Activated T-cell treated with anti-CD3 and anti-CD28 coated beads for 1 hour (primary cell): ENCODE data around the gene PSMA3.
"Not testable (repeated sequence)": the region's sequence is repeated elsewhere in the genome, so short reads cannot be mapped to it uniquely, and the experiment has no call there.

ENCODE experiments used
- DNase-seq: peaks from one replicate; pipeline ENCODE4 v3.0.0-alpha.2; 2020; ENCODE audit warnings: low read depth

PSMA3 gene

DNA sequence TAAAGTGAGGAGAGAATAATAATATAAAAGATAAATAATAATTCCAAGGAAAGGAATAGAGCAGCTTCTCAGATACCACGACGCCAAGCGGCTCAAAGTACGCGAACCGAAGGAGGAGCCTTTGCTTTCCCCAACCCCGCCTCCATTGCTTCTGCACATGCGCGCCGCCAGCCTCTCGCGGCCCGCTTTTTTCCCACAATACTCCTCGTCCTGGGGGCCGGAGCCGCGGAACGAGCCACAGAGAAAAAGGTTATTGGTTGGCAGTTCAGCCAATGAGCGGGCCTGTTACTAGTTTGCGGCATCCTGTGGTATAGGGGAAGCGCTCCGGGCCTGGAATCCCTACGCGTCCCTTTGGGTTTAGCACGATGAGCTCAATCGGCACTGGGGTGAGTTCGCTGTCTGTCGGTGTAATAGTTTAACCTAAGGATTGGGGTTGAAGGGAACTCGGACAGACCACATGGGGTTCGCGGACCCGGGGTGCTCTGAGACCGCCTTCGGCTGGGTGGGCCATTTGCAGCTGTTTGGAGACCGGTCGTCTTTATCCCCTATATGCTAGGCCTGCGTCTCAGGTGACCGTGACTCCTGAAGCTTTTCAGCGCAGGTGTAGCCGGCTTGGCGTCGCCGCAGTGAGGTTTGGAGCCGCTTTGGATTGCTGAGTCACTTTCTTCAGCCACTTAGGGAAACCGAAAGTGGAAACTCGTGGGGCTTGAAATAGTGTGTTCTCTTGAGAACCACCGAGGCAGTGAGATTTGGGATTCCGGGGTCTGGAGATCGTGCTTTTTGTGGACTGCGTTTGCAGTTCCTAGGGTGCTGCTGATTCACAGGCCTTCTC is at the start of gene PSMA3:
Gene PSMA3 (plus strand): TSS at position 288 of the 832 bp plus-strand sequence. CDS start 78 bp downstream, at position 366.
- DNase-seq: peak; percentile 96

DNA sequence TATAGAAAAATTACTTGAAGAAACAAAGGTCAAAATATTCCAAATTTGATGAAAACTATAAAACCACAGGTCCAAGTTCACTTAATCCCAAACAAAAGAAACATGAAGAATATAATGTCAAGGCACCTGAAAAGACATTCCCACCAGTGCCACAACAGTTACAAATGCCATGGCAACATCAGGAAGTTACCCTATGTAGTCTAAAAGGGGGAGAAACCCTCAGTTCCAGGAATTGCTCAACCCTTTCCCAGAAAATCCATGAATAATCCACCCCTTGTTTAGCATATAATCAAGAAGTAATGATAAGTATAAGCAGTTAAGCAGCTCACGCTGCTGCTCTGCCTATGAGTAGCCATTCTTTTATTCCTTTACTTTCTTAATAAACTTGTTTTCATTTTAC is 48.4 kb upstream of the PSMA3 start:
- no peak for DNase-seq

DNA sequence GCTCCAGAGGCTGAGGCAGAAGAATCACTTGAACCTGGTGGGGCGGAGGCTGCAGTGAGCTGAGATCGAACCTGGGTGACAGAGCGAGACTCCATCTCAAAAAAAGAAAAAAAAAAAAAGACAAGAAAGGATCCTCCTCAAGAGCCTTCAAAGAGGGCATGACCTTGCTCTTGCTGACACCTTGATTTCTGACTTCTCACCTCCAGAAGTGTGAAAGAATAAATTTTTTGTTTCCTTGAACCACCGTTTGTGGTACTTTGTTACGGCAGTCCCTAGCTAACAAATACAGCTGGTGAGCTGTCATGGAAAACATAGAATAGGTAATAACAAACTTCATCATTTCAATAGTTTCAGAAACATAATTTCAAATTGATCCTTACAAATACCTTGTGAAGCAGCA is 46.6 kb upstream of the PSMA3 start:
- no peak for DNase-seq

DNA sequence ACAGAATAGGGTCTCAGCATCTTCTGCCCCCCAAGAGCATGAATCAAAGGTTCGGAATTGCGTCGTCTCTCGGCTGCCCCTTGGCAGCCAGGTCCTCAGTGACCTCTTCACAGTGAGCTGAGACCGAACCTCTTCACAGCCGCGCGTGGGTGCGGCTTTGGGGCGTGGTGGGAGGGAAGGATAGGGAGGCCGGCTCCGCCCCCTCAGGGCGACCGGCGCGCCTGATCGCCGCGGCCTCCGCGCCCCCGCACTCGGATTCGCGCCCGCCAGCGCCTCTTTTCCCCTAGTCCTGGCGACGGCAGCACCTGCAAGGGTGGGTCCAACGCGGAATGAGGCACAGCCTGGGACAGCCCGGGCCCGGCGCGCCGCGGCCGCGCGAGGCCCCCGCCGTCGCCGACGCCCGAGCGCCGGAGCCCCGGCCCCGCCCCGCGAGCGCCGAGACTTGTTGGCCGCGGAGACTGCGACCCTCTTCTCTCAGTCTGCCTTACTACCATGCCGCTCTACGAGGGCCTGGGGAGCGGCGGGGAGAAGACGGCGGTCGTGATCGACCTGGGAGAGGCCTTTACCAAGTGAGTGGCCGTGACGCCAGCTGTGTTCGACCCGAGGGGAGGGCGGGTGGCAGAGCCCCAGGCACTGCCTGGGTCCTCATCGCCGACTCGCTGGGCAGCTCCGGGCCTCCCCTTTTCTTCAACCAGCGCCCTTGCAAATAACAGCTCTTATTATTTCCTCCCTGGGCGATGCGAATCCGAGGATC is 44.7 kb upstream of the PSMA3 start, which contains the start of gene ACTR10:
Gene ACTR10 (plus strand): TSS at position 424 of the 754 bp plus-strand sequence. CDS start 69 bp downstream, at position 493.
- peak; percentile 79 for DNase-seq

DNA sequence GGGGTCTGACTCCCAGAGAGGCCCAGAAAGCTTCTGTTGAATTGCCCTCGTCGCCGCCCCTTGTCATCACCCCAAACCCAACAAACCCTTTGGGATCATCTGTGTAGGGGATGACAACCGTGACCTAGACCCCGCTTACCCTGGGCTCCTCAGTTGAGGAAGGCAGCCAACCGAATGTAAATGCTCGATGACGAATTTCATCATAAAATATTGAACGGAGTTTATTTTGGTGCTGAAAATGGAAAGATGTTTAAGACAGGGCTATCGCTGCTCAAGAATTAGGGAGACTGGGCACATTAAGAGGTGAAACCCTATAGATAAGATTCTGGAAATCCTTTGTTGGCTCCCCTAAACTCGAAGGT is 44.2 kb upstream of the PSMA3 start:
- no peak for DNase-seq

DNA sequence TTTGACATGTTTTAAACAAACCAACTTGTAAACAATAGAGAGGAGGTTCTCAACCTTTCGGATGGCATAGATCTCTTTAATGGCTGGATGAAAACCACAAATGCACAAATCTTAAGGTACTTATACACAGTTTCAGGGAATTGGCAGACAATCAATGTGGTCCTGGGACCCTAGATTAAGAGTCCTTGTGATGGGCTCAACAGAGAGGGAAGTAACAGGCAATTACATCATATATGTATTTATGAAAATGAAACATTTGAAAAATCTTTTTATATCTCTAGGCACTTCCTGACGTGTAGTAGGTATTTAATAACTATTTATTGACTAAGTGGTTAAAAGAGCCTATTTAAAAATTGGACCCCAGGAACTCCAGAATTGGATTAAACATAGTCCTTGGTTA is 43.8 kb upstream of the PSMA3 start:
- DNase-seq: no peak

DNA sequence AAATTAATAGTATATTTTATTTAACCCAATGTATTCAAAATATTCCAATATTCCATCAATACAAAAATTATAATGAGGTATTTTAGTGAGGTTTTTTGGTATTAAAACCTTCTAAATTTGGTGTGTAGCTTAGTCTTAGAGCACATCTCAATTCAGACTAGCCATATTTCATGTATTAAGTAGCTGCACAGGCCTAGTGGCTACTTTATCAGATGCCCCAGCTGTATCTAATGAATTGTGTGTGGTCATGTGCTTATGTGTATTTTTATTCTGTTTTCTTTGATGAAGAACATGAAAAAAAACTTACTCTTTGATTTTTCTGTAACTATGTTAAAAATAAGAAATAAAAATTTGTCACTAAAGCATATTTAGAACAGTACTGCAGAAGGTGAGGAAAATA is 31.5 kb upstream of the PSMA3 start:
- no peak for DNase-seq

DNA sequence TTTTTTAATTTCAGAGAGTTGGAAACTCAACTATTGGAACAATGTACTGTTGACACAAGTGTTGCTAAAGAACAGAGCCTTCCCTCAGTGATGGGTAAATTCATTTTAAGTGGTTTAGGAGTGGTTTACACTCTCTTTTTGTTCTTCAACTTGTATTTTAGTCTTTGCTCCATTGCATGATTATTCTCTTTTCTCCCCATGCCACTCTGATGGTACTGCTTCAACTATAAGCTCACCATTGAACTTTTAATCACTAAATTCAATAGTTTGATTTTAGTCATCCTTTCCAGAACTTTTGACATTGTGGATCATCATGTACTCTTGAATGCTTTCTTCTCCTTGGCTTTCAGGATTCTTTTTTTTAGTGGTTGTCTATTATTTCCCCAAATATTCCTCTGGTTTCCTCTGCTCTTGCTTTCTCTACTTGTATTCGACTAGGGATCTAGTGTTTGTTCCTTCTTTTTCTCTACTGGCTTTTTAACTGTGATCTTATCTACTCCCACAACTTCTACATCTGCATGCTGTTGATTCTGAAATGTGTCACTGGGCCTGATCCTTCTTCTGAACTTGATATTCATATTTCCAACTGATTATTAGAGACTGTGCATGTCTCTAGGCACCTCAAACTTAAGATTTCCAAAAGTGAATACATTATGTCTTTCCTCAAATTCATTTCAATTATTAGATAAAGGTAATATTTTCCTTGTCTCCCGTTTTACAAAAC is 29.3 kb upstream of the PSMA3 start:
- DNase-seq: no peak

DNA sequence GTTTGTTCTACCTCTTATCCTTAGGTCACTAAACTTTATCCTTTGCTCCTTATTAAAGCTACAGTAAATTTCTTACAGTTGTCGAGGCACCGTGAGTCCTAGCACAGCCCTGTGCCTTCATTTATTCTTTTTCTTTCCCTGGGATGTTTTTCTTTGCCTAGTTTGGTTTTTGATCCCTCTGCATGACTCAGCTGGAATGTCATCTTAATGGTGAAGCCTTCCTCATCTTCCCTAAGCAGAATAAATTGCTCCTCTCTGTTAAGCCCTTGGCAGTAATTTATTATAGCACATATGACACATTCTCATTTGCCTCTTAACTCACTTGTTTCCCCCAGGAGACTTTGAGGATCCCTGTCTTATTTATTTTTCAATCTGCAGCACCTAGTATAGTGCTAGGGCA is 28.1 kb upstream of the PSMA3 start:
- no peak for DNase-seq

DNA sequence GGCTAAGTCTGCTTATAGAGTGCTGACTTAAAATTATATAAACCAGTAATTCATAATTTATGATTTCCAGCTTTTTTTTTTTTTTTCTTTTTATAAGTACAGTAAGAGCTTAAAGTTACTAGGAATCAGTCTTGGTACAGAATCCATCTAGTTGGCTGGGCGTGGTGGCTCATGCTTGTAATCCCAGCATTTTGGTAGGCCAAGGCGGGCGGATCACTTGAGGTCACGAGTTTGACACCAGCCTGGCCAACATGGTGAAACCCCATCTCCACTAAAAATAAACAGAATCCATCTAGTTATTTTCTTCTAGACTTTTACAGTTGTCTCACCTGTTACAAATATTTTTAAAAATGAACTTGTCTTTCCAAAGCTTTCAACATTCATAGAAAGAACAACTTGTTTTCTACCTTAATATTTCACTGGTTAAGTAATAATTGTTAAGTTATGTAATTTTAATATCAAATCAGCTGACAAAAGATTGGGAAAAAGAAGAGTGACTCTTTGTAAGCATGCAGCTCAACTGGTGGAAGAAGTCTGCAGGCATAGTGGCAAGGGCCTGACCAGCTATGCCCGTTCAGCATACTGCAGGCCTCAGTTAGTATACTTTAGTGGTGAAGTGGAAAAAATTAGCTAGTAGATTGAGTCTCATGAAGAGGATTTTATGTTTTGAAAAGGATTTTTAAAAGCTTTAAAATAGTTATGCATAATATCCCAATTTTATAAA is 17.4 kb upstream of the PSMA3 start:
- no peak for DNase-seq

DNA sequence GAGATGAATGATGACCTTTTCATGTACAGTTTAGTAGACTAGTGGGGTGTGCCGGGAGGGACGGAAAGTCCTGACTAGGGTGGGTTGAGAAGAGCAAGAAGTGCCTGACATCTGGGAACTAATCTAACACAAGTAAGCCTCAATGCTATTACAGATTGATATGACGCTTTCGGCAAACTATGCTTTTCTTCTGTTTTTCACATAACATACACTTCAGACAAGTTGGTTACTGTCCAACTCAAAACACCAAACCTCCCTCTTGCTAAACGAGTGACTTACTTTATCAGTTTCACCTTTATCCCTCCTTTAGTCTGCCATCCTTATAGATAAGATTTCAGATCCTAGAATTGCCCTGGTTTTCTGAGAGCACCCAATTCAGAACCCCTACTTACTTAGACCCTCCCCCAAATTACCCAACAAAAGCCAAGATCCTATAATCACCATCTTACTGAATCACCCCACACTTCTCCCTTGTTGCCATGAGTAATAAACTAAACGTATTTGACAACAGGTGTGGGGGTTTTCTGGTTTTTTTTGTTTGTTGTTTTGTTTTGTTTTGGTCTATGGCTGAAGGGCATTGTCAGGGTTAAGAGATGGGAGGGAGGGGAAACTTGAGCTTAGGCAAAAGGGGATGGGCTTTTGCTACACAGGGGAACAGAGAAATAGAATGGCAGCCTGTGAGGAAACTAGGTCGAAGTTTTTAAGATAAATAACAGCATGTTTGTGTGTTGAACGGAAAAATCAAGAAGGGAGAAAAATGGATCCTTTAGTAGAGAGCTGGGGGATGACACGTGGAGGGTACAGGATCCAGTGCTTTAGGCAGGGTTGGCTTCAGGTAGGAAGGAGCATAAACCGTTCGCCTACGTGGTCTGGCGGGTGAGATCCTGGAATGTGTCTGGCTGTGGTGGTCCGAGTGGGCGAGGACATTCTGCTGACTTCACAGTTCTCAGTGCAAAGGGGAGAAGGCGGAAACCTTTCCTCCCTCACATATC is 6.1 kb upstream of the PSMA3 start:
- DNase-seq: no peak

DNA sequence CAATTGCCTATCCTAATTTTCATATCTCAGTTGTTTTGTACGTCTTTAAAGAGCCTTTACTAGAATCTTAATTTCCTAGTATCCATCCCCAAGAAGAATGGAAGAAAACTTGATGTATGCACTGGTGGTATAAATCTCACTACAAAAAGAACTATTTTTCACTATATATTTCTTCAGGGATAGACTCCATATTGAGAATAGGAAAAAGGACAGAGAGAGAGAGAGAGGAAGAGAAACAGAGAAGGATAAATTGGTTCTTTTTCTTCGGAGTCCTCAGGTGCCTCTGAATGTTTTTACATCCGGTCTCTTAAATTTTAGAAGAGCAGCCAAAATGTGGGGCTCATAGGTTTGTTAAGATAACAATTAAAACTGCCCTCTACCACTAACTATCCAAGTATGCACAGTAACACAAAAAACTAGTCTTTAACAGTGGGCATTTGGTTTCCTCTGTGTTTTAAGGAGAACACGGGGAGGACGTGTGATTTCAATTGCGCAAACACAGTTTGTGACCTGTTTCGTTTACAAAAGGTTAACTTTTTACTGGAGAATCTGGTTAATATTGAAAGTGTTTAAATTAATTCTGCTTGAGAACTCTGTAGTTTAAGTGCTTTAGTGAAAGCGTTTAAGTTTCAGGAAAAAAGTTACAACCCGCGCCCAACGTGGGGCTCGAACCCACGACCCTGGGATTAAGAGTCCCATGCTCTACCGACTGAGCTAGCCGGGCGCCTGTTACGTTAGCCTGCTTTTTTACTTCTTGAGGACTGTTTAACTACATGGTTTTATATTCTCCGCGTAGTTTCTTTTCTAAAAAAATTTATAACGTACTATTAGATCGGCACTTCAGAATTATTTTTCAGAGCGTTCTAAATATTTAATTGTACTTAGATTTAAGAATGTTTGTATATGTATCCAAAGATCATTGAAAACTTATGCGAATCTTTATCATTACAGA is 5.1 kb upstream of the PSMA3 start:
- peak; percentile 83 for DNase-seq

DNA sequence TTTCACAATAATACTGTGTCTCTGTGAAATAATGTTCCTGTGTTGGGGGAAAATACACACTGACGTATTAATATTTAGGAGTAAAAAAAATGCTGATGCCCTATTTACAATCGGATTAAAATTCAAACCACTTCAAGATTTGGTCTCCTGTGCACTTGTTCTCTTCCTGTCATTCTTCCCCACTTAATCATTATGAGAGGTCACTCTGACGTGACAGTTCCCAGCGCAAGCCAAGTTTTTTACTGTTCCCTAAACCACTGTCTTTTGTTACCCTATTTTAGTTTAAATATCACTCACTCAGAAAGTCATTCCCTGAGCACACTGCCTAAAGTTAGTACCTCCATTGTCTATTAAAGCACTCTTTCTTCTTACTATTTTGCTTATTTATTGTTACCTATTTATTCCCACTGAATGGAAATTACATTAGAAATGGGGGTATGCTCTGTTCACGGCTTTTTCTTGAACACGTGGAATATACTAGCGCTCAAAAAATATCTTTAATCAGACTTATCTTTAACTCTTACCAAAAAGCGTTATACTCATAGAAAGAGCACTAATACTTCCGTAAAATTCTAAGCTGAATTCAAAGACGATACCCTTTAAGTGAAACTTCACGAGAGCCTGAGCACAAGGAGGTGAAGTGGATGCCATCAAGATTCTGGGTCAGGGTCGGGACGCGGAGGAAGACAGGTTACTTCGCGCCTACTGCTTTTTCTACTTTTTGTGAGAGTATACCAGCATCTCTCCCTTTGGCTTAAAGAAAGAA is 670 bp upstream of the PSMA3 start:
- no peak for DNase-seq

DNA sequence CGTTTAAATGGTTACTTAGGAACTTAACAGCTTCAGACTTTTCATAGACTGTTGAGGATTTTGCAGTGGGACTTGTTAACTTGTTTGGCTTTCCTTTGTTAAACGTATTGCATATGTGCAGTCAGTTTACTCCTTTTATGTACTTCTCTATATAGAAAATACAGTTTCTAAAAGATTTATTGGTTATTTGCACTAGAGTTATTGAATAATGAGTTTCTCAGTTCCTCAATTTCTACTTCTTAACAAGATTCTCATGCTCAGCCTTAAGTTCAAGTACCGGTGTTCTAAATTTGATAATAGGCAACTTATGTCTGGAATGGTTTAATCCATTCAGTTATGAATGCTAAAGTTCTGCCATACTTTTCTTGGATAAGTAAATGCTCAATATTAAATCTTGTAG is 919 bp downstream of the PSMA3 start:
- no peak for DNase-seq

DNA sequence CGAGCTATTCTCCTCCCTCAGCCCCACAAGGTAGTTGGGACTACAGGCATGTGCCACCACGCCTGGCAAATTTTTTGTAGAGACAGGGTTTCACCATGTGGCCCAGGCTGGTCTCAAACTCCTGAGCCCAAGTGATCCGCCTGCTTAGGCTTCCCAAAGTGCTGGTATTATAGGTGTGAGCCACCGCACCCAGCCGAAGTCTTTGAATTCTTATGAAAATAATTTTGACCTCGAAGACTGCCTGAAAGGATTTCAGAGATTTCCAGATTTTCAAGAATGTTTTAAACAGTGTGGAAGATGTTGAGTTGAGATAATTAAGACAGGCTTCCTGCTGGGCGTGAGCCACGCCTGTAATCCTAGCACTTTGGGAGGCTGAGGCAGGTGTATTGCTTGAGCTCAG is 5.0 kb downstream of the PSMA3 start:
- DNase-seq: no peak

DNA sequence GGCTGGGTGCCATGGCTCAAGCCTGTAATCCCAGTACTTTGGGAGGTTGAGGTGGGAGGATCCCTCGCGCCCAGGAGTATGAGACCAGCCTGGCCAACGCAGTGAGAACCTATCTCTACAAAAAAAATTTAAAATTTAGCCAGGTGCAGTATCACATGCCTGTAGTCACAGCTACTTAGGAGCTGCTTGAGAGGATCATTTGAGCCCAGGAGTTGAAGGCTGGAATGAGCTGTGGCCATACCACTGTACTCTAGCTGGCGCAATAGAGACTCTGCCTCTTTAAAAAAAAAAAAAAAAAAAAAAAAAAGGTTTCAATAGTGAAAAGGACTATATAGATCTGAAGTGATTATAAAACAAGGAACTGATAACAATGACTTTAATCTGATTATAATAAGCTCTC is 13.5 kb downstream of the PSMA3 start:
- no peak for DNase-seq

DNA sequence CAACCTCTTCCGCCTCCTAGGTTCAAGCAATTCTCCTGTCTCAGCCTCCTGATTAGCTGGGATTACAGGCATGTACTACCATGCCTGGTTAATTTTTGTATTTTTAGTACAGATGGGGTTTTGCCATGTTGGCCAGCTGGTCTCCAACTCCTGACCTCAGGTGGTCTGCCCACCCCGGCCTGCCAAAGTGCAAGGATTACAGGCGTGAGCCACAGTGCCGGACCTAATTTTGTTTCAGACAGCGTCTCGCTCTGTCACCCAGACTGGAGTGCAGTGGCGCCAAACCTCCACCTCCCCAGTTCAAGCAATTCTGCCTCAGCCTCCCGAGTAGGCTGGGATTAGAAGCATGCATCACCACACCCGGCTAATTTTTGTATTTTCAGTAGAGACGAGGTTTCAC is 17.4 kb downstream of the PSMA3 start:
- DNase-seq: not testable (repeated sequence)

DNA sequence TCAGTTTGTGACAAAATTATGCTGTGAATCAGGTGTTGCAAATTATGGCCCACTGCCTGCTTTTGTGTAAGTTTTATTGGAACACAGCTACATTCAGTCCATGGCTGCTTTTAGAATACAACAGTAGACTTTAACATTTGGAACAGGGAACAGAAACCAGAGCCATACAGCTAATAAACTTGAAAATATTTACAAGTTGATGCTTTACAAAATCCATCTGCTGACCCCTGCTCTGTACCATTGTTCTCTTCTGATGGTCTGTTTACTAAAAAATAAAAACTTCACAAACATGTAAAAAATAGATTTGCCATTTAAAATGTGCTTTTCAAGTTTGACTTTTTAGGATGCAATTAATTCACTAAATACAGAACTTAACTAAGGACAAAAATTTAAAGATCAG is 20.8 kb downstream of the PSMA3 start:
- DNase-seq: no peak

DNA sequence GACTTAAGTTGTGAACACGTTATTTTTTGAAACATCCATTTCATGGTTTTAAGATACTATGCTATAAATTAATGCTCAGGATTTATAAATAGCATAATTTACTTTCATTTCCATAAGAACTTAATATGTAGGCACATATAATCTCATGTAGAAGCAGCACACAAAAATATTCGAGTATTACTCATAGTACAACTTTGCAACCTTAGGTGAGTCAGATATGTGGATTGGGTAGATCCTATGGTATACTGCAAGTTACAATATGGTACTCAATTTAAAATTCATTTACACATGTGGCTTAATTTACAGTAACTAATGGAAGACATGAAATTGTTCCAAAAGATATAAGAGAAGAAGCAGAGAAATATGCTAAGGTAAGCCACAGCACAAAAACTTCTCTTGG is 26.0 kb downstream of the PSMA3 start:
- no peak for DNase-seq
